Activated T-helper 1 cell treated with anti-CD3 and anti-CD28 coated beads, Interleukin-2, amount 50 U/mL, for 16 hours (primary cell): Measurements from ENCODE around the gene EPN2.

ENCODE experiments used
- DNase-seq, 2 donors: peaks; one replicate each; pipeline ENCODE4 v3.0.0-alpha.2; 2020; ENCODE audit warnings: low read depth in 1 of 2, low spot score in 1 of 2

The EPN2 gene

DNA sequence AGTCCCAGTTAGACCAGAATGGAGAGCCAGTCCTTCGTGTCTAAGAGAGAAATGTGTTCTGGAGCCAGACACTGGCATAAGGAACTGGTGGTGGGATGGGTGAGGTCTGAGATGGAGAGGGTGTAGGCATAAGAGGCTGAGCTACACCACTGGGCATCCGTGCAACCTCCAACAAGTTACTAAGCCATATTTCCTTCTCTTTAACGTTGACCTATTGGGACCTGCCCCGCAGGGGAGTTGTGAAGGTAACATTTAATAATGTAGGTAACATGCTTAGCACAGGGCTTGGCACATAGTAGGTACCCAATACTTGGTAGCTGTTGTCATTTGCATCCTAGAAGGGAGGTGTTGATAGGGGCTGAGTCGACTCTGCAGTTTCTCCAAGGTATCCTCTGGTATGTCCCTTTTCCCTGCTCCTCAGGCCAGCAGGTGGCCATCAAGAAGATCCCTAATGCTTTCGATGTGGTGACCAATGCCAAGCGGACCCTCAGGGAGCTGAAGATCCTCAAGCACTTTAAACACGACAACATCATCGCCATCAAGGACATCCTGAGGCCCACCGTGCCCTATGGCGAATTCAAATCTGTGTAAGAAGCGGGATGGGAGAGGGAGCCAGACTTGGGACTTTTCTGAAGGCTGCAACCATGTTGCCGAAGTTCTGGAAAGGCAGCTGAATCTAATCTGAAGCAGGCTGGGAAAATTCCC is 142.3 kb downstream of the EPN2 start:
- no peak for DNase-seq

DNA sequence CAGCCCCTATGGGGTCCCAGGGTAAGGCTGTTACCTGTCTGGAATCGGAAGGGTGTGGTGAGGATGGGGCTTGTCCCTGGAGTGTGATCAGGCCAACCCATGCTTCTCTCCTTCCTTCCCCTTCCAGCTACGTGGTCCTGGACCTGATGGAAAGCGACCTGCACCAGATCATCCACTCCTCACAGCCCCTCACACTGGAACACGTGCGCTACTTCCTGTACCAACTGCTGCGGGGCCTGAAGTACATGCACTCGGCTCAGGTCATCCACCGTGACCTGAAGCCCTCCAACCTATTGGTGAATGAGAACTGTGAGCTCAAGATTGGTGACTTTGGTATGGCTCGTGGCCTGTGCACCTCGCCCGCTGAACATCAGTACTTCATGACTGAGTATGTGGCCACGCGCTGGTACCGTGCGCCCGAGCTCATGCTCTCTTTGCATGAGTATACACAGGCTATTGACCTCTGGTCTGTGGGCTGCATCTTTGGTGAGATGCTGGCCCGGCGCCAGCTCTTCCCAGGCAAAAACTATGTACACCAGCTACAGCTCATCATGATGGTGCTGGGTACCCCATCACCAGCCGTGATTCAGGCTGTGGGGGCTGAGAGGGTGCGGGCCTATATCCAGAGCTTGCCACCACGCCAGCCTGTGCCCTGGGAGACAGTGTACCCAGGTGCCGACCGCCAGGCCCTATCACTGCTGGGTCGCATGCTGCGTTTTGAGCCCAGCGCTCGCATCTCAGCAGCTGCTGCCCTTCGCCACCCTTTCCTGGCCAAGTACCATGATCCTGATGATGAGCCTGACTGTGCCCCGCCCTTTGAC is 143.5 kb downstream of the EPN2 start:
- no peak for DNase-seq

DNA sequence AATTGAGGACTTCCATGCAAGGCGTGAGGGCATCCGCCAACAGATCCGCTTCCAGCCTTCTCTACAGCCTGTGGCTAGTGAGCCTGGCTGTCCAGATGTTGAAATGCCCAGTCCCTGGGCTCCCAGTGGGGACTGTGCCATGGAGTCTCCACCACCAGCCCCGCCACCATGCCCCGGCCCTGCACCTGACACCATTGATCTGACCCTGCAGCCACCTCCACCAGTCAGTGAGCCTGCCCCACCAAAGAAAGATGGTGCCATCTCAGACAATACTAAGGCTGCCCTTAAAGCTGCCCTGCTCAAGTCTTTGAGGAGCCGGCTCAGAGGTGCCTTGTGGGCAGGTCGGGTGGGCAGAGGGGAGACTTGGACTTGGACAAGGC is 144.2 kb downstream of the EPN2 start:
- DNase-seq: no peak

DNA sequence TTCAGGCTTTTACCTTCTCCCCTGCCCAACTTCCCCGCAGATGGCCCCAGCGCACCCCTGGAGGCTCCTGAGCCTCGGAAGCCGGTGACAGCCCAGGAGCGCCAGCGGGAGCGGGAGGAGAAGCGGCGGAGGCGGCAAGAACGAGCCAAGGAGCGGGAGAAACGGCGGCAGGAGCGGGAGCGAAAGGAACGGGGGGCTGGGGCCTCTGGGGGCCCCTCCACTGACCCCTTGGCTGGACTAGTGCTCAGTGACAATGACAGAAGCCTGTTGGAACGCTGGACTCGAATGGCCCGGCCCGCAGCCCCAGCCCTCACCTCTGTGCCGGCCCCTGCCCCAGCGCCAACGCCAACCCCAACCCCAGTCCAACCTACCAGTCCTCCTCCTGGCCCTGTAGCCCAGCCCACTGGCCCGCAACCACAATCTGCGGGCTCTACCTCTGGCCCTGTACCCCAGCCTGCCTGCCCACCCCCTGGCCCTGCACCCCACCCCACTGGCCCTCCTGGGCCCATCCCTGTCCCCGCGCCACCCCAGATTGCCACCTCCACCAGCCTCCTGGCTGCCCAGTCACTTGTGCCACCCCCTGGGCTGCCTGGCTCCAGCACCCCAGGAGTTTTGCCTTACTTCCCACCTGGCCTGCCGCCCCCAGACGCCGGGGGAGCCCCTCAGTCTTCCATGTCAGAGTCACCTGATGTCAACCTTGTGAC is 144.7 kb downstream of the EPN2 start:
- DNase-seq: no peak

DNA sequence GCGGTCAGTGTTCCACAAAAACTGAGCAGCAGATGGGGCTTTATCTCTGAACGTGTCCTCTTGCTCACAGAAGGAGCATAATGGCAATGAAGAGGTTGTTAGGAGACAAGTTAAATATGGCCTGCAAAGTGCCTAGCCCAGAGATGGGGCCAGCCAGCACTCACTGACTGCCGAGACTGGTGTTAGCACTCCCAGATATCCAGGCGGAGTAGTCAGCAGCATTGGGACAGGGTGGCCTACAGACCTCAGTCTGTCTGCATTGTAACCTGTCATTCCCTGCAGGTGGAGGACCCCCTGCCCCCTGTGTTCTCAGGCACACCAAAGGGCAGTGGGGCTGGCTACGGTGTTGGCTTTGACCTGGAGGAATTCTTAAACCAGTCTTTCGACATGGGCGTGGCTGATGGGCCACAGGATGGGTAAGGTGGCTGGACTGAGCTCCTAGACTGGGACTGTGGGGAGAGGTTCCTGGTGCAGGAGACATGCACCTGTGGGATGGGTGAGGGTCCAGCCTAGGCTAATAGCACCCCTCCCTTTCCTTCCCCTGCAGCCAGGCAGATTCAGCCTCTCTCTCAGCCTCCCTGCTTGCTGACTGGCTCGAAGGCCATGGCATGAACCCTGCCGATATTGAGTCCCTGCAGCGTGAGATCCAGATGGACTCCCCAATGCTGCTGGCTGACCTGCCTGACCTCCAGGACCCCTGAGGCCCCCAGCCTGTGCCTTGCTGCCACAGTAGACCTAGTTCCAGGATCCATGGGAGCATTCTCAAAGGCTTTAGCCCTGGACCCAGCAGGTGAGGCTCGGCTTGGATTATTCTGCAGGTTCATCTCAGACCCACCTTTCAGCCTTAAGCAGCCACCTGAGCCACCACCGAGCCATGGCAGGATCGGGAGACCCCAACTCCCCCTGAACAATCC is 145.6 kb downstream of the EPN2 start:
- DNase-seq: no peak

DNA sequence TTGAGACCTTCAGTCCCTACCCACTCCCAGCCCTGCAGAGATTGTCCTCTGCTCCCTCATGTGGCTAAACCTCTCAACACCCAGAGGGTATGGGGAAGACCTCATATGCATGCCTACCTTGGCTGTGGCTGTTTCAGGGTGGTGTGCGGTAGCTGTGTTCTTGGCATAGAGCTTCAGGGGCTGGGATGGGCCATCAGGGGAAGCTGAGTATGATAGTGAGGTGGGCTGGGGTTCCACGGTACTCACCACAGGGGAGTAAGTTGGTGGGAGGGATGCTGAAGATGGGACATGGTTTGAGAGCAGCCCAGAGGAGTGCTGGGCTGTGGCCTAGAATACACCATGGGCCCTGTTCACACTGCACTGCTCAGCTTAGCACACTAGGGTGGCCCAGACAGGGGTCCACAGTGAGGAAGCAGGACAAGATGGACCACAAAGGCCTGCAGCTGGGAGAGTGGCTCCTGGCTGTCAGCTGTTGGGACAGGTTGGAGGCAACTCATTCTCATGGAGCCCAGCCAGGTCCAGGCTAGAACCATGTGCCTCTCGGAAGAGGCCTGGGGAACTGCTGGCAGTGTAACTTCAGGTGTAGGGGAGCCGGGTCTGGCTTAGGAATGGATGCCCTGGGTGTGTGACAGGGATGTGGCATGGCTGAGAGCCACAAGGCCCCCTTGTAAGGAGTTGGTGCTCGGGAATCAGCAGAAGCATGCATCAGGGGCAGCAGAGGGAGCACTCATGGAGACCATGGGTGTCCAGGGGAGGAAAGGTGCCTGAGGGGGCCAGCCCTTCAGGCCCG is 146.7 kb downstream of the EPN2 start:
- no peak for DNase-seq

DNA sequence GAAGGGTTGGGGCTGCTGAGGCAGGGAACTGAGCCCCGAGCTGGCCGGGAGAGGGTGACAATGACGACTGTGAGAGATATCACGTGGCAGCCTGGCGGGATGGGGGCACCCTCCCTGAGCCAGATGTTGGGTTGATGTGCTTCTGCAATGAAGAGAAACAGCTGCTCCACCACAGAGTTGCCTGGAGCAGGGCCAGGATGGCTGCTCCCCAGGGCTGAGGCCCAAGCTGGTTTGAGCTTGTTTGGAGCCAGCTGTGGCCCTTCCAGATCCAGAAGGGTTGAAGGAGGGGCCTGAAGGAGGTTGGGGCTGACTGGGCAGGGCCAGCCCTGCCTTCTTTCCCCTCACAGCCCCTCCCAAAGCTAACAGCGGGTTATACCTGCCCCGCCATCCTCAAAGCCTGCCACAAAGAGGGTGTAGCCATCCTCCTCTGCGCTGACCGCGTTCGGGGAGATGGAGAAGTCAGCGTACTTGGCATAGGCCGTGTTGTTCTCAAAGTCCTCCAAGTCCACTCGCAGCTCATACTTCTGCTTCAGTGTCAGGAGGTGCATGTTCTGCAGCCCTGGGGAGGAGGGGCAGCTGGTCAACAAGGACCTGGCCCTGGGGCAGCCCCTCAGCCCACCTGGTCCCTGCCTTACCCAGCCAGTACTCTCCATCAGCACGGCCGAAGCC is 147.7 kb downstream of the EPN2 start:
- DNase-seq: no peak

DNA sequence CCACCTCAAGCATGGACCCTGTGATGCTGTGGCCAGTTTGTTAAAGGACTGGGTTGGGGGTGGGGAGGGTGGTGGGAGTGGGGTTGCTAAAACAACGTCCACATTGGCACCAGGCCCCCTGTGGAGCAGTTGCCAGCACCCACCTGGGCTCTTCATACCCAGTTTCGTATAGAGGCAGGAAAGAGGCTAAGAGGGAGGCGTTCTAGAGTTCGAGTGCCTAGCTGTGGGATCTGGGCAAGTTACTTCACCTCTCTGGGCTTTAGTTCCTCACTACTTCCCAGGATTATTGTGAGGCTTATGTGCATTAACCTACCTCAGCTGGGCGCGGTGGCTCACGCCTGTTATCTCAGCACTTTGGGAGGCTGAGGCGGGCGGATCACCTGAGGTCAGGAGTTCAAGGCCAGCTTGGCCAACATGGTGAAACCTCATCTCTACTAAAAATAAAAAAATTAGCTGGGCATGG is 148.4 kb downstream of the EPN2 start:
- no peak for DNase-seq
